ENCODE data around the gene INPP5A. TPM values are rescaled to one million over a fixed set of nuclear protein-coding genes. Genes with fewer than 3 reads are reported as not detected.
"Not testable (repeated sequence)": the region's sequence is repeated elsewhere in the genome, so short reads cannot be mapped to it uniquely, and the experiment has no call there.

INPP5A gene
- polyA plus RNA-seq, 10 donors, result 41.4 to 53.2 (median 47.6) TPM

GRCh38 chr10:132560241-132560731 is 22.7 kb downstream of the INPP5A start:
- peak in 1 of 3 donors; percentile 51 for DNase-seq

- no peak for DNase-seq
These were observed 24.8 kb downstream of the INPP5A start for GRCh38 chr10:132562177-132562915.

- no peak for DNase-seq
These were observed 25.4 kb downstream of the INPP5A start for GRCh38 chr10:132562916-132563456.

GRCh38 chr10:132563485-132564248 is 26.1 kb downstream of the INPP5A start:
- no peak for DNase-seq

- DNase-seq, result no peak
These were observed 26.6 kb downstream of the INPP5A start for GRCh38 chr10:132564249-132564605.

GRCh38 chr10:132564690-132565089 is 27.1 kb downstream of the INPP5A start:
- no peak for DNase-seq

GRCh38 chr10:132565516-132566209 is 28.1 kb downstream of the INPP5A start:
- DNase-seq, result no peak

- no peak for DNase-seq
These were observed 29.3 kb downstream of the INPP5A start for GRCh38 chr10:132566892-132567291.

GRCh38 chr10:132570265-132570664 is 32.7 kb downstream of the INPP5A start:
- no peak for DNase-seq

- DNase-seq, result no peak
These were observed 33.4 kb downstream of the INPP5A start for GRCh38 chr10:132570771-132571649.

GRCh38 chr10:132571650-132572544 is 34.3 kb downstream of the INPP5A start:
- peak in 1 of 3 donors; percentile 76 for DNase-seq

- peak in 1 of 3 donors; percentile 46 for DNase-seq
These were observed 35.0 kb downstream of the INPP5A start for GRCh38 chr10:132572545-132572937.

- DNase-seq, result not testable (repeated sequence)
These were observed 35.4 kb downstream of the INPP5A start for GRCh38 chr10:132572946-132573345.

- DNase-seq, result no peak
These were observed 36.7 kb downstream of the INPP5A start for GRCh38 chr10:132574288-132574687.

- no peak for DNase-seq
These were observed 37.3 kb downstream of the INPP5A start for GRCh38 chr10:132574783-132575319.

- peak; percentile 33 to 64 (median 56) for DNase-seq
These were observed 38.0 kb downstream of the INPP5A start for GRCh38 chr10:132575320-132576201.

- no peak for DNase-seq
These were observed 39.2 kb downstream of the INPP5A start for GRCh38 chr10:132576671-132577349.
